Chondrocyte (in vitro differentiated cells): ENCODE results near the gene ADH1B. TPM values are rescaled to one million over a fixed set of nuclear protein-coding genes. Genes with fewer than 3 reads are reported as not detected.
"Not testable (repeated sequence)": the region's sequence is repeated elsewhere in the genome, so short reads cannot be mapped to it uniquely, and the experiment has no call there.

ENCODE experiments used
- DNase-seq: peaks from one replicate; pipeline ENCODE4 v3.0.0; 2021; ENCODE audit warnings: mixed read lengths, low spot score
- H3K27ac Mint-ChIP-seq: one replicate; pipeline ENCODE4 v1.8.0; 2021; ENCODE audit warnings: mild to moderate bottlenecking, moderate library complexity, mixed read lengths; ENCODE audit not compliant: unreplicated experiment
- H3K27me3 Mint-ChIP-seq: 2 replicates; pipeline ENCODE4 v1.8.0; 2021; ENCODE audit warnings: low read depth, mixed read lengths
- H3K36me3 Mint-ChIP-seq: 2 replicates; pipeline ENCODE4 v1.8.0; 2021; ENCODE audit warnings: low read depth, mixed read lengths
- H3K4me1 Mint-ChIP-seq: 2 replicates; pipeline ENCODE4 v1.8.0; 2021; ENCODE audit warnings: low read depth, mild to moderate bottlenecking, mixed read lengths
- H3K4me3 Mint-ChIP-seq: one replicate; pipeline ENCODE4 v1.8.0; 2021; ENCODE audit warnings: mild to moderate bottlenecking, moderate library complexity, mixed read lengths; ENCODE audit not compliant: unreplicated experiment
- H3K9me3 Mint-ChIP-seq: 2 replicates; pipeline ENCODE4 v1.8.0; 2021; ENCODE audit warnings: low read depth, mixed read lengths
- total RNA-seq: library from RNA; stranded (reverse); gene quantifications from 3 replicates; pipeline ENCODE4 v1.2.1, GENCODE V29; 2021
- TF ChIP-seq, protein P1 (sequence below): fragments of 200-600 bp; sonication (generic); IDR thresholded peaks from 2 replicates; pipeline ENCODE4 v1.5.0; 2021; ENCODE audit warnings: antibody characterized with exemption, mild to moderate bottlenecking, moderate library complexity

The ADH1B gene
- total RNA-seq, 1 donor from 2014 or later = 1.2 TPM

DNA sequence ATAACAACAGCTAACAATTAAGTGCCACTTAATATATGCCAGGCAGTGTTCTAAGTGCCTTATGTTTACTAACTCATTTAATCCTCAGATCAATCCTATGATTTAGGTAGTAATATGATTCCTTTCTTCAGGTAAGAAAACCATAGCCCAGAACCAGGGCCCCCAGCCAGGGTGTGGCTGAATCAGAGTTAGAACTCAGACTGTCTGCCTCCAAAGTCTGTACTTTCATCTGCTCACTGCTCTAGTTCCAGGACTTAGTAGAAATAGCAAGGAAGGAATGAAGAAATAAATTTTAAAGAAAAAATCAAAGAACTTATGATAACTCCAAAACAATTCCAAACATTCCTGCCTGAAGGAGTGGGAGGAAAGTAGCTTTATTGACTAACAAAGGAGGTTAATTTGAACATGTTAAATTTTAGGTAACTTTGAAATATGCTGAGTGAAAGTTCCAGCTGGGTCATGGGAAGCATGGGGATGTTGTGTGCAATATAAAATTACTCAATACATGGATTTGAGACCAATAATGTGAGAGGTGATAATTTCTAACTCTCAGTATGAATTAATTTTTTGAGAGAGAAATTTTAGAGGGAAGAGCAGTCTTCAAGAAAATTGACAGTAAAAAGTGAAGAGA, 40.2 kb upstream of the ADH1B start:
- H3K27me3 Mint-ChIP-seq = no peaks in the 10 kb centered on the region
- no peak overlapping the region for H3K27ac Mint-ChIP-seq
- H3K4me3 Mint-ChIP-seq = no peak overlapping the region
- H3K9me3 Mint-ChIP-seq = peaks cover 16% of the 10 kb centered on the region
- H3K4me1 Mint-ChIP-seq = peaks cover 8% of the 10 kb centered on the region
- TF ChIP-seq, protein P1, sequence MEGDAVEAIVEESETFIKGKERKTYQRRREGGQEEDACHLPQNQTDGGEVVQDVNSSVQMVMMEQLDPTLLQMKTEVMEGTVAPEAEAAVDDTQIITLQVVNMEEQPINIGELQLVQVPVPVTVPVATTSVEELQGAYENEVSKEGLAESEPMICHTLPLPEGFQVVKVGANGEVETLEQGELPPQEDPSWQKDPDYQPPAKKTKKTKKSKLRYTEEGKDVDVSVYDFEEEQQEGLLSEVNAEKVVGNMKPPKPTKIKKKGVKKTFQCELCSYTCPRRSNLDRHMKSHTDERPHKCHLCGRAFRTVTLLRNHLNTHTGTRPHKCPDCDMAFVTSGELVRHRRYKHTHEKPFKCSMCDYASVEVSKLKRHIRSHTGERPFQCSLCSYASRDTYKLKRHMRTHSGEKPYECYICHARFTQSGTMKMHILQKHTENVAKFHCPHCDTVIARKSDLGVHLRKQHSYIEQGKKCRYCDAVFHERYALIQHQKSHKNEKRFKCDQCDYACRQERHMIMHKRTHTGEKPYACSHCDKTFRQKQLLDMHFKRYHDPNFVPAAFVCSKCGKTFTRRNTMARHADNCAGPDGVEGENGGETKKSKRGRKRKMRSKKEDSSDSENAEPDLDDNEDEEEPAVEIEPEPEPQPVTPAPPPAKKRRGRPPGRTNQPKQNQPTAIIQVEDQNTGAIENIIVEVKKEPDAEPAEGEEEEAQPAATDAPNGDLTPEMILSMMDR = no peak
- peaks cover 3% of the 10 kb centered on the region for H3K36me3 Mint-ChIP-seq
- DNase-seq = no peak

DNA sequence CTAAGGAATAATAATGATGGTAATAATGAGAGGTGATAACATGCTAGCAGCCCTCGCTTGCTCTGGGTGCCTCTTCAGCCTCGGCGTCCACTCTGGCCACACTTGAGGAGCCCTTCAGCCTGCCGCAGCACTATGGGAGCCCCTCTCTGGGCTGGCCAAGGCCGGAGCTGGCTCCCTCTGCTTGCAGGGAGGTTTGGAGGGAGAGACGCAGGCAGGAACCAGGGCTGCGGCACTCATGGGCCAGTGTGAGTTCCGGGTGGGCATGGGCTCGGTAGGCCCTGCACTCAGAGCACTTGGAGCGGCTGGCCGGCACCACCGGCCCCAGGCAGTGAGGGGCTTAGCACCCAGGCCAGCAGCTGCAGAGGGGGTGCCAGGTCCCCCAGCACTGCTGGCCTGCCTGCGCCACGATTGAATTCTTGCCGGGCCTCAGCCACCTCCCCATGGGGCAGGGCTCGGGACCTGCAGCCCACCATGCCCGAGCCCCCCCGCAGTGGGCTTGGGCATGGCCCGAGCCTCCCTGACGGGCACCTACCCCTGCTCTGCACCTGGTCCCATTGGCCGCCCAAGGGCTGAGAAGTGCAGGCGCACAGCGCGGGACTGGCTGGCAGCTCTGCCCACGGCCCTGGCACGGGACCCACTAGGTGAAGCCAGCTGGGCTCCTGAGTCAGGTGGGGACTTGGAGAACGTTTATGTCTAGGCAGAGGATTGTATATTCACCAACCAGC, 38.4 kb upstream of the ADH1B start:
- TF ChIP-seq, protein P1 = no peak

GRCh38 chr4:99357948-99358347, 36.7 kb upstream of the ADH1B start:
- peaks cover 11% of the 10 kb centered on the region for H3K9me3 Mint-ChIP-seq
- H3K4me1 Mint-ChIP-seq = peaks cover 8% of the 10 kb centered on the region
- H3K27me3 Mint-ChIP-seq = no peaks in the 10 kb centered on the region
- H3K4me3 Mint-ChIP-seq = no peak overlapping the region
- TF ChIP-seq, protein P1 = no peak
- DNase-seq = no peak
- no peak overlapping the region for H3K27ac Mint-ChIP-seq
- H3K36me3 Mint-ChIP-seq = peaks cover 2% of the 10 kb centered on the region

More for the DNA sequence above, 38.4 kb upstream of the ADH1B start:
- Mint-ChIP-seq H3K27me3 (no peaks in the 10 kb centered on the region), H3K4me3 (no peak overlapping the region), H3K9me3 (peaks cover 14% of the 10 kb centered on the region), H3K4me1 (peaks cover 8% of the 10 kb centered on the region), H3K36me3 (no peaks in the 10 kb centered on the region), H3K27ac (no peak overlapping the region)
- DNase-seq = no peak

DNA sequence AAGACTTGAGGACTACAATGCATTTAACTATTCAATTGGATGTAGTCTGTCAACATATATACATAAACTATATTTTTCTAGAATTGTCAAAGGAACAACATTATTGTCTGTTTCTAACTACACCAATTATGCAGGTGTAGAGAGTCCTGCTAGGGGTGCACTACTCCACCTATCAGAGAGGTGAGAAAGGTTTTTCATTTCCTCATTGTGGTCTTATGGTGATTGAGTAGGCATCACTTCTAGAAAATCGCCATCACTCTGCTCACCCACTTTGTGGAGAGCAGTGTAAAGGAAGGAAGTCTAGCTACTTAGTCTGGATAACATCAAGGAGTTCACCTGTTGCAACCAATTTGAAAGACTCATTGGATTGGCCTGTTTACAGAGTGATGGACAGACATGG, 35.8 kb upstream of the ADH1B start:
- no peaks in the 10 kb centered on the region for H3K27me3 Mint-ChIP-seq
- H3K9me3 Mint-ChIP-seq = peaks cover 11% of the 10 kb centered on the region
- TF ChIP-seq, protein P1 = no peak

GRCh38 chr4:99356149-99356548, 34.9 kb upstream of the ADH1B start:
- H3K9me3 Mint-ChIP-seq = peaks cover 11% of the 10 kb centered on the region
- not testable (repeated sequence) for H3K4me3 Mint-ChIP-seq, H3K27ac Mint-ChIP-seq, H3K36me3 Mint-ChIP-seq, DNase-seq, H3K4me1 Mint-ChIP-seq, H3K27me3 Mint-ChIP-seq

More for the DNA sequence above, 35.8 kb upstream of the ADH1B start:
- no peak overlapping the region for H3K4me3 Mint-ChIP-seq
- no peak for DNase-seq
- peaks cover 8% of the 10 kb centered on the region for H3K4me1 Mint-ChIP-seq
- H3K36me3 Mint-ChIP-seq = peaks cover 2% of the 10 kb centered on the region
- no peak overlapping the region for H3K27ac Mint-ChIP-seq
